PC-3 (cell line): Measurements from ENCODE around the gene SVOPL. TPM values are rescaled to one million over a fixed set of nuclear protein-coding genes. Genes with fewer than 3 reads are reported as not detected.

Experiments
- ATAC-seq: fragments of 200-7000 bp; cut with Tn5 transposase; 2 replicates; pipeline ENCODE4 v1.9.1; 2020; ENCODE audit warnings: mild to moderate bottlenecking, moderate library complexity
- BruUV-seq: library from RNA; stranded (reverse); fragments of 400-500 nt; replicated peaks from 2 replicates; lab custom pipeline; 2021; lab: Mats Ljungman, UMichigan
- CTCF ChIA-PET: fragments of 300-600 bp; sonication (Branson Sonifier 250); formaldehyde crosslinking; loops from one replicate; lab custom pipeline; 2022; ENCODE audit warnings: antibody characterized with exemption; lab: Charles Lee
- POLR2A ChIA-PET: fragments of 300-600 bp; sonication (Branson Sonifier 250); formaldehyde crosslinking; loops from one replicate; lab custom pipeline; 2022; ENCODE audit warnings: antibody characterized with exemption; ENCODE audit not compliant: unreplicated experiment; lab: Charles Lee
- DNase-seq: peaks from one replicate; pipeline ENCODE4 v3.0.0-alpha.2; 2015
- H2AFZ ChIP-seq: fragments of 300-600 bp; sonication (generic); 2 replicates; pipeline ENCODE4 v1.6.0; 2016; ENCODE audit warnings: antibody characterized with exemption, low read length
- H3F3A ChIP-seq: fragments of 300-600 bp; sonication (generic); one replicate; pipeline ENCODE4 v1.6.0; 2017; ENCODE audit warnings: antibody characterized with exemption, low read length, control low read depth, mild to moderate bottlenecking; ENCODE audit not compliant: unreplicated experiment
- H3K27ac ChIP-seq: fragments of 300-600 bp; sonication (generic); 2 replicates; pipeline ENCODE4 v1.5.1; 2016; ENCODE audit warnings: mild to moderate bottlenecking, low read length
- H3K27me3 ChIP-seq: fragments of 300-600 bp; sonication (generic); 2 replicates; pipeline ENCODE4 v1.6.1; 2016; ENCODE audit warnings: low read length, mixed read lengths
- H3K36me3 ChIP-seq: fragments of 300-600 bp; sonication (generic); 2 replicates; pipeline ENCODE4 v1.6.1; 2016; ENCODE audit warnings: low read depth, mixed run types, low read length, mixed read lengths
- H3K4me1 ChIP-seq: fragments of 300-600 bp; sonication (generic); 2 replicates; pipeline ENCODE4 v1.5.1; 2016; ENCODE audit warnings: low read length; ENCODE audit not compliant: insufficient read depth
- H3K4me2 ChIP-seq: fragments of 300-600 bp; sonication (generic); 2 replicates; pipeline ENCODE4 v1.6.0; 2016; ENCODE audit warnings: low read length
- H3K4me3 ChIP-seq: fragments of 300-600 bp; sonication (generic); 2 replicates; pipeline ENCODE4 v1.5.1; 2016; ENCODE audit warnings: mild to moderate bottlenecking, low read length, mixed read lengths
- H3K79me2 ChIP-seq: fragments of 300-600 bp; sonication (generic); 2 replicates; pipeline ENCODE4 v1.6.1; 2017; ENCODE audit warnings: low read length, mixed read lengths
- H3K9ac ChIP-seq: fragments of 300-600 bp; sonication (generic); 2 replicates; pipeline ENCODE4 v1.6.0; 2016; ENCODE audit warnings: mild to moderate bottlenecking, low read length
- H3K9me2 ChIP-seq: fragments of 300-600 bp; sonication (generic); replicated peaks from 2 replicates; pipeline ENCODE4 v1.6.1; 2016; ENCODE audit warnings: mixed run types, low read length, mixed read lengths
- H3K9me3 ChIP-seq: fragments of 300-600 bp; sonication (generic); 2 replicates; pipeline ENCODE4 v1.6.1; 2016; ENCODE audit warnings: low read length, mixed read lengths
- H4K20me1 ChIP-seq: fragments of 300-600 bp; sonication (generic); 2 replicates; pipeline ENCODE4 v1.6.1; 2016; ENCODE audit warnings: low read length, mixed read lengths
- CTCF ChIP-seq: fragments of 300-600 bp; sonication (generic); conservative IDR thresholded peaks from 2 replicates; pipeline ENCODE4 v1.5.1; 2017; ENCODE audit warnings: antibody characterized with exemption, low read depth, mild to moderate bottlenecking, low read length
- EZH2 ChIP-seq: fragments of 300-600 bp; sonication (generic); IDR thresholded peaks from one replicate; pipeline ENCODE4 v1.6.1; 2017; ENCODE audit warnings: antibody characterized with exemption, mild to moderate bottlenecking, low read length; ENCODE audit not compliant: unreplicated experiment
- EZH2phosphoT487 ChIP-seq: fragments of 300-600 bp; sonication (generic); IDR thresholded peaks from 2 replicates; pipeline ENCODE4 v1.6.1; 2018; ENCODE audit warnings: mild to moderate bottlenecking, antibody characterized with exemption, low read length, borderline replicate concordance
- intact Hi-C: fragments of 100-400 bp; cut with micrococcal nuclease; formaldehyde crosslinking; loops from 2 replicates; pipeline ENCODE4 v1.9.0; 2023
- total RNA-seq: library from RNA; depleted of rRNA; stranded (reverse); fragments of >200 nt; gene quantifications from 2 replicates; pipeline ENCODE4 v1.2.3, GENCODE V29; 2014

Gene SVOPL
- total RNA-seq, 1 experiment from 2014 or later = not detected

- no peaks in the 10 kb centered on the region for H3K4me1 ChIP-seq
- no peak overlapping the region for H2AFZ ChIP-seq
- H3K79me2 ChIP-seq = no peaks in the 10 kb centered on the region
- H3F3A ChIP-seq = no peaks in the 10 kb centered on the region
- H3K9me2 ChIP-seq = no peaks in the 10 kb centered on the region
- no peak overlapping the region for H3K4me2 ChIP-seq
- no peak overlapping the region for H3K9ac ChIP-seq
- H3K4me3 ChIP-seq = no peak overlapping the region
- ATAC-seq (no peak), DNase-seq (no peak)
- intact Hi-C loops = no loop called here
- H4K20me1 ChIP-seq = no peaks in the 10 kb centered on the region
- TF ChIP-seq EZH2phosphoT487 (no peak), EZH2 (no peak), CTCF (no peak)
- peaks cover 46% of the 10 kb centered on the region for H3K36me3 ChIP-seq
- peaks cover 3% of the 10 kb centered on the region; the same call in 1 of the 2 replicates for H3K9me3 ChIP-seq
- BruUV-seq = no TSS peak
- ChIA-PET POLR2A (no interaction called here), CTCF (no interaction called here)
- no peaks in the 10 kb centered on the region for H3K27me3 ChIP-seq
- no peak overlapping the region for H3K27ac ChIP-seq
Observed at GRCh38 chr7:138551102-138551501, 150.1 kb downstream of the SVOPL start.

GRCh38 chr7:138550337-138550736 lies 150.8 kb downstream of the SVOPL start:
- no peak overlapping the region for H3K4me2 ChIP-seq
- ChIA-PET CTCF (no interaction called here), POLR2A (no interaction called here)

More at GRCh38 chr7:138550337-138550736, 150.8 kb downstream of the SVOPL start:
- no peak overlapping the region for H3K27ac ChIP-seq
- no peaks in the 10 kb centered on the region for H3F3A ChIP-seq
- H3K9me2 ChIP-seq = no peaks in the 10 kb centered on the region
- intact Hi-C loops = no loop called here
- no peaks in the 10 kb centered on the region for H3K27me3 ChIP-seq
- no peaks in the 10 kb centered on the region for H3K9me3 ChIP-seq
- H3K79me2 ChIP-seq = no peaks in the 10 kb centered on the region
- H2AFZ ChIP-seq = no peak overlapping the region
- BruUV-seq = no TSS peak
- no peaks in the 10 kb centered on the region for H4K20me1 ChIP-seq
- no peak for DNase-seq
- H3K9ac ChIP-seq = no peak overlapping the region
- H3K4me3 ChIP-seq = no peak overlapping the region
- H3K36me3 ChIP-seq = peaks cover 40% of the 10 kb centered on the region
- ATAC-seq = no peak
- H3K4me1 ChIP-seq = no peaks in the 10 kb centered on the region
- TF ChIP-seq CTCF (no peak), EZH2phosphoT487 (no peak), EZH2 (no peak)
